ENCODE results near the gene MYOT.

Gene MYOT, protein sequence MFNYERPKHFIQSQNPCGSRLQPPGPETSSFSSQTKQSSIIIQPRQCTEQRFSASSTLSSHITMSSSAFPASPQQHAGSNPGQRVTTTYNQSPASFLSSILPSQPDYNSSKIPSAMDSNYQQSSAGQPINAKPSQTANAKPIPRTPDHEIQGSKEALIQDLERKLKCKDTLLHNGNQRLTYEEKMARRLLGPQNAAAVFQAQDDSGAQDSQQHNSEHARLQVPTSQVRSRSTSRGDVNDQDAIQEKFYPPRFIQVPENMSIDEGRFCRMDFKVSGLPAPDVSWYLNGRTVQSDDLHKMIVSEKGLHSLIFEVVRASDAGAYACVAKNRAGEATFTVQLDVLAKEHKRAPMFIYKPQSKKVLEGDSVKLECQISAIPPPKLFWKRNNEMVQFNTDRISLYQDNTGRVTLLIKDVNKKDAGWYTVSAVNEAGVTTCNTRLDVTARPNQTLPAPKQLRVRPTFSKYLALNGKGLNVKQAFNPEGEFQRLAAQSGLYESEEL

GRCh38 chr5:137867664-137868063 is at the start of gene MYOT:
TSS of gene MYOT (plus strand) at chr5:137867860. CDS start at chr5:137870652, 2,792 bp downstream.
- DNase-seq (ENCODE audit: low read depth in 1 of 2, low spot score in 1 of 2), result no peak

- DNase-seq (ENCODE audit: low read depth in 1 of 2, low spot score in 1 of 2), result no peak
Measured at GRCh38 chr5:137819766-137820165, 47.9 kb upstream of the MYOT start.

- DNase-seq (ENCODE audit: low read depth in 1 of 2, low spot score in 1 of 2), result no peak
Measured at GRCh38 chr5:137822158-137822764, 45.4 kb upstream of the MYOT start.

GRCh38 chr5:137822984-137823383 is 44.7 kb upstream of the MYOT start:
- no peak for DNase-seq (ENCODE audit: low read depth in 1 of 2, low spot score in 1 of 2)

GRCh38 chr5:137825165-137825564 is 42.5 kb upstream of the MYOT start:
- no peak for DNase-seq (ENCODE audit: low read depth in 1 of 2, low spot score in 1 of 2)

GRCh38 chr5:137826067-137826466 is 41.6 kb upstream of the MYOT start:
- DNase-seq (ENCODE audit: low read depth in 1 of 2, low spot score in 1 of 2), result no peak

- DNase-seq (ENCODE audit: low read depth in 1 of 2, low spot score in 1 of 2), result no peak
Measured at GRCh38 chr5:137828180-137828579, 39.5 kb upstream of the MYOT start.

DNA sequence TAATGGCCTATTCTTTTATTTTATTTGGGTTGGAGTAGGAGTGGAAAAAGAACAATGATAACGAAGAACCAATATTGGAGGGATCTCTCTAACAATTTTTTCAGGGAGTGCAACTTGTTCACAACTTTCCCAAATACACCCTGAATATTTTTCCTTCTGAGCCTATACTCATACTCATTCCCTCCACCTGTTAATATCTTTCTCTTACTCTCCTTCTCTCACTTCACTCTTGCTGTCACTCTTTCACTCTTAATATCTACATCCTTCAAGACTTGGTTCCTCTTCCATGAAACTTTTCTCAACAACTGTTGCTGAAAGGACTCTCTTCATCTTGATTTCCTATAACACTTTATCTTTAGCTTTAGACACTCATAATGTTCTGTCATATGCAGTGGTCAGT is 39.0 kb upstream of the MYOT start:
- DNase-seq (ENCODE audit: low read depth in 1 of 2, low spot score in 1 of 2), result no peak

DNA sequence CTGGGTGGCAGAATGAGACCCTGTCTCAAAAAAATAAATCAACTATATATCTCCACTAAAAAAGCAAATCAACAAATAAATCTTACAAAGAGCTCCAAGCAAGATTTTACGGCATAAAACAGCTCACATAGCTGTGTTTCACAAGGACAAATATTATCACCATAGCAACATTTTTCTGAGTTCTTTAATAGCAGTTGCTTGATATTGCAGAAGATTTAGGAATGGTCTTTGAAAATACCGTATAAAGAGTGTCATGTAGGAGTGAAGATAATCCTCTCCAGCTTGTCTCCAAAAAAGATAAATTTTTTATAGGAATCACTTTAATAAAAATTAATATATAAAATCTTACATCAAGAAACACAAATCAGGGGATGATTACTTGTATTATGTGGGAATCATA is 36.6 kb upstream of the MYOT start:
- no peak for DNase-seq (ENCODE audit: low read depth in 1 of 2, low spot score in 1 of 2)

GRCh38 chr5:137831526-137831925 is 36.1 kb upstream of the MYOT start:
- no peak for DNase-seq (ENCODE audit: low read depth in 1 of 2, low spot score in 1 of 2)

DNA sequence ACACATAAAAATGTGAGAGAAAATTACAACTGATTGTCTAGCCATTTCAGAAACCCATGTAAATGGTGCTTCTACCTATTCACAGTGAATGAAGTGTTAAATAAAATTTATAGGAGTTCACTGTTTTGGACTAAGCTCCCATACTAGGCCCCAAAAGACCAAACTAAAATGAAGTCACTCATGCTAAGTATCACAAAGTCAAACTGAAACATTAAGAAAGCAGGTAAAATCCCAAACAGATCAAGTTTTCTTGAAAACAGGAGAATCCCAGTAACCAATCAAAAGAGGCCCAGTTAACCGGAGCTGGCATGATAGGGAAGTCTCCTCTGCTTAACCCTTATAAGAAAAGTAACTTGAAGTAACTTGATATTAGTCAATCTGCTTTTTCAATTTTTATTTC is 35.2 kb upstream of the MYOT start:
- DNase-seq (ENCODE audit: low read depth in 1 of 2, low spot score in 1 of 2), result no peak

- no peak for DNase-seq (ENCODE audit: low read depth in 1 of 2, low spot score in 1 of 2)
Measured at GRCh38 chr5:137833463-137833862, 34.2 kb upstream of the MYOT start.

DNA sequence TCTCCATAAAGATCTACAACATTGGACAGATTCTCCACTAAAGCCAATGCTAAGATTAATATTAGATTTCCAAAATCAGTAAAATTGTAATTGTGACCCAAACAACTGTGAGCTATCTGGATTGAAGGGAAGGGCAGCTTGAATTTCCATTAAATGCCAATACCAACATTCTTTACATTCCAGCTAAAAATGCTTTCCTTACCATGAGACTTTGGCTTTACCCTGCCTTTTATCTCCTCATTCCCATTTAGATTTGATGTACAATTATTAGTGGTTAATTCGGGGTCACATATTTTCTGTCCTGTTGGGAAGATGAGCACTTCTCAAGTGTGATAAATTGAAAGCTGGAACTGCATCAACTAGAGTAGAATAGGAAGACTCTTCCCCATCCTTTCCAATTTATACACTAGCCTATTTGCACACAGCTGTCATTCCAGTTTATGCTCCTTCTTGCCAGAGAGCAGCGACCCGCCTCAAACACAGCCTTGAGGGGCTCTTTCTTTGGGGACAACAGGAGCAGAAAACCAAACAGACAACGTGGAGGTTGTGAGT is 33.1 kb upstream of the MYOT start:
- DNase-seq (ENCODE audit: low read depth in 1 of 2, low spot score in 1 of 2), result no peak

GRCh38 chr5:137836298-137836697 is 31.4 kb upstream of the MYOT start:
- DNase-seq (ENCODE audit: low read depth in 1 of 2, low spot score in 1 of 2), result no peak

GRCh38 chr5:137836997-137837396 is 30.7 kb upstream of the MYOT start:
- no peak for DNase-seq (ENCODE audit: low read depth in 1 of 2, low spot score in 1 of 2)

DNA sequence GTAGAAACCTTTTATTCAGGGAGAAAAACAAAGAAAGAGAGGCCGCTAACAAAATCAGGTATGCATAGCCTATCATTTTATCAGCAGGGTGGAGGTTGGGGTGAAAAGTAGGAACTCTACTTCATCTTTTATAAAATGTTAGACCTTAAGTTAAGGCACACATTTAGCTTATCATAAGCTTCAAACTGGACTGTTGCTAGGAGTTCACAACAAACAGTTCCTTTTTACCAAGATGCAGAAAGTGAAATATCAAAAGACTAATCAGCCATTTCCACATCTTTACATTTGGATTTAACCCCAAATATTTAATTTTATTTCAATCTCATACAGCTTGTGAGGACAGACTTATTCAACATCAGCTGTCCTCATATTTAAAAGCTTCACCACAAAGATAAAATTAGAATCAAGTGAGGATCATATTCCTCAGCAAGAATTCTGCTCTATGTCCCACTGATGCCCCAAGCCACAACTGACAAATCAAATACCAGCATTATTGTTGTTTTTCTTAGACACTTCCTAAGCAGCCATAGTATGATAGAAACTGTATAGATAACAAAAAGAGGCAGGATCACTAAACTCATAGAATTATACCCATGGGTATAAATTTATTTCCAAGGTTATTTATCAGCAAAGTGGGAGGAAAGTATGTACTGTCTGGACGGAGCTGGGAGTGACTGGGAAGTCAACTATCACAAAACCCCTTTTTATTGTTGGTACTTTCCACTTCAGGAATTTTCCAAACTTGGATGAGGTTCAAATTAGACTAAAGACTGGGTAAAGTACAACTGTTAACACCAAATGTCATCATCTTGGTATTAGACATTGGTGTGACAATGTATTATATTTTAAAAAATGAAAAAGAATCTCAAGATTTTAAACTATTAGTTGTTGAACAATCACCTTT is 29.9 kb upstream of the MYOT start:
- DNase-seq (ENCODE audit: low read depth in 1 of 2, low spot score in 1 of 2), result no peak

GRCh38 chr5:137838976-137839375 is 28.7 kb upstream of the MYOT start:
- no peak for DNase-seq (ENCODE audit: low read depth in 1 of 2, low spot score in 1 of 2)

DNA sequence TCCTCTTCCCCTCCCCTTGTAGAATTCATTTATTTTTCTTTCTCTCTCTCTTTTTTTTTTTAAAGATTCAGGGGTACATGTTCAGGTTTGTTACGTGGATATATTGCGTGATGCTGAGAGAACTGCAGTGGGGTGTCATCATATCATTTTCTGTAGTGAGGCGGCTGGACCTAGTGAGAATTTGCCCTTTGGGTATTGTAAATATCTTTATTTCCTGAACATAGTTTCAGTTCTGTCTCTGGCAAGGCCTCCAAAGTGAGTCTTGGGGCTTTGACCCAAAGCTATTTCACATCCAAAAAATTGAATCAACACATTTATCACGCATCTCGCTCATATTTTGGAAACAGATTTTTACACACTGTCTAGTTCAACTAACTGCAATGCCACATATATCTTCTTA is 25.4 kb upstream of the MYOT start:
- no peak for DNase-seq (ENCODE audit: low read depth in 1 of 2, low spot score in 1 of 2)

DNA sequence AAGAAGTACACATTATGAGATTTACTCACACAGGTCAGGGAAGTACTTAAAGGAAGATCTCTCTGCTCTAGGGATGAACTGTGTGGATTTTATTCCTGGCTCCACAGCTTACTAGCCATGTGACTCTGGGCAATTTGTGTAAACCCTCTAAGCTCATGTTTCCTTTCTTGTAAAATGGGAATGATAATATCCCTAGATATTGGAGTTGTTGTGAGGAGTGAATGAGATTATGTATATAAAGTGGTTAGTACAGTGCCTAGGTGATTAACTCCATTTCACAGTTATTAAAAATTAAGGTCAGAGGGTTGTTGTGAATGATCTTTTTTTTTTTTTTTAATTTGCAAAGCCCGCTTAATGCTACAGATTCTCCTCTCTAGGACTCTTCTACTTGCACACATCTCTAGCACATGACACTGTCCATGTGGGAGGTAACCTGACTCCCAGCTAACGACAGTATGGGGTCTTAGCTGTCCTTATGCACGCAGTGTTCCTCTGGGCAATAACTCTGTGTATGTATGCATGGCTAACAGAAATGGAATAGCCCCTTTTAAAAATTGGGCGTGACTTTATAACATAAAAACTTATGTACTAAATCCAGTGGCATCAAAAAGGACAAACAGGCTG is 23.9 kb upstream of the MYOT start:
- DNase-seq (ENCODE audit: low read depth in 1 of 2, low spot score in 1 of 2), result no peak

DNA sequence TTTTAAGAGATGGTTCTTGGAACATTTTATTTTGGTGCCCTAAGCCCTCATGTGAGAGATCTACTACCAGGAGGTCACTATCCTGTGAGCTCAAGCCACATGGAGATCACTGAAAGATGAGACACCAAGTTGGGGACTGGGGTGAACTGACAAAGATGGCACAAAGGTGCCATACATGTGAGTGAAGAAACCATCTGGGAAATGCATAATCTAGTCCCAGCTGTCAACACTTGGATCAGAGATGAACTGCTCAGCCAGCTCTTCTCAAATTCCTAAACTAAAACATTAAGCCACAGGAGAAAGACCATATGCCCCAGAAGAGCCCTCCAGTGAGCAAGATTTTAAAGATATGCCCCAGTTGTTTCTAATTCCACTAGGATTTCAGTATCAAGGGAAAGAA is 22.2 kb upstream of the MYOT start:
- no peak for DNase-seq (ENCODE audit: low read depth in 1 of 2, low spot score in 1 of 2)

- DNase-seq (ENCODE audit: low read depth in 1 of 2, low spot score in 1 of 2), result no peak
Measured at GRCh38 chr5:137847687-137848086, 20.0 kb upstream of the MYOT start.
